IMR-90 (cell line): ENCODE data around the gene BAD. TPM values are rescaled to one million over a fixed set of nuclear protein-coding genes. Genes with fewer than 3 reads are reported as not detected.

Experiments used
- ATAC-seq: fragments of 200-7000 bp; cut with Tn5 transposase; 2 replicates; pipeline ENCODE4 v1.9.1; 2020; ENCODE audit warnings: low read depth, mild to moderate bottlenecking, moderate library complexity
- BruUV-seq: library from RNA; stranded (reverse); fragments of 400-500 nt; replicated peaks from 2 replicates; lab custom pipeline; 2021; lab: Mats Ljungman, UMichigan
- CTCF ChIA-PET: fragments of 300-600 bp; formaldehyde crosslinking; extraction: SDS; loops from one replicate; lab custom pipeline; 2021; ENCODE audit warnings: antibody characterized with exemption; lab: Yijun Ruan, JAX
- POLR2A ChIA-PET: fragments of 300-600 bp; sonication (Branson Sonifier 250); formaldehyde crosslinking; loops from one replicate; lab custom pipeline; 2022; ENCODE audit warnings: antibody characterized with exemption; ENCODE audit not compliant: unreplicated experiment; lab: Charles Lee
- DNase-seq: peaks from one replicate; pipeline ENCODE4 v3.0.0; 2013
- H2AFZ ChIP-seq: replicated peaks from 2 replicates; pipeline ENCODE3; 2013; ENCODE audit warnings: low read length, mild to moderate bottlenecking; ENCODE audit not compliant: poor library complexity
- H2AK5ac ChIP-seq: 2 replicates; pipeline ENCODE4 v1.6.1; 2013; ENCODE audit warnings: low read depth, low read length, inconsistent platforms
- H2AK9ac ChIP-seq: replicated peaks from 2 replicates; pipeline ENCODE3; 2013; ENCODE audit warnings: mild to moderate bottlenecking, low read depth, low read length, moderate library complexity; ENCODE audit not compliant: poor library complexity
- H2BK120ac ChIP-seq: 2 replicates; pipeline ENCODE4 v1.6.1; 2013; ENCODE audit warnings: low read depth, low read length, inconsistent platforms
- H2BK15ac ChIP-seq: 3 replicates; pipeline ENCODE4 v1.6.1; 2013; ENCODE audit warnings: low read depth, low read length, inconsistent platforms
- H2BK20ac ChIP-seq: 2 replicates; pipeline ENCODE4 v1.6.1; 2013; ENCODE audit warnings: low read depth, mild to moderate bottlenecking, inconsistent platforms, low read length, moderate library complexity
- H2BK5ac ChIP-seq: 2 replicates; pipeline ENCODE4 v1.6.1; 2013; ENCODE audit warnings: mild to moderate bottlenecking, low read depth, low read length, inconsistent platforms; ENCODE audit not compliant: poor library complexity, severe bottlenecking
- H3K14ac ChIP-seq: replicated peaks from 2 replicates; pipeline ENCODE4 v1.6.1; 2013; ENCODE audit warnings: low read depth, low read length, inconsistent platforms
- H3K18ac ChIP-seq: 2 replicates; pipeline ENCODE4 v1.6.1; 2013; ENCODE audit warnings: low read depth, low read length, control low read depth
- H3K23ac ChIP-seq: 2 replicates; pipeline ENCODE4 v1.6.1; 2013; ENCODE audit warnings: low read depth, low read length, inconsistent platforms
- H3K27ac ChIP-seq: 2 replicates; pipeline ENCODE4 v1.5.1; 2013; ENCODE audit warnings: mild to moderate bottlenecking, control low read depth, low read length; ENCODE audit not compliant: insufficient read depth
- H3K27me3 ChIP-seq: 2 replicates; pipeline ENCODE4 v1.6.1; 2013; ENCODE audit warnings: low read length; ENCODE audit not compliant: control insufficient read depth, insufficient read depth
- H3K36me3 ChIP-seq: 2 replicates; pipeline ENCODE4 v1.6.1; 2013; ENCODE audit warnings: low read length, mixed read lengths; ENCODE audit not compliant: control insufficient read depth, insufficient read depth
- H3K4ac ChIP-seq: 2 replicates; pipeline ENCODE4 v1.6.1; 2013; ENCODE audit warnings: low read depth, low read length, inconsistent platforms
- H3K4me1 ChIP-seq: 2 replicates; pipeline ENCODE4 v1.6.1; 2013; ENCODE audit warnings: low read length, mixed read lengths; ENCODE audit not compliant: control insufficient read depth, insufficient read depth
- H3K4me2 ChIP-seq: 2 replicates; pipeline ENCODE4 v1.6.1; 2013; ENCODE audit warnings: low read depth, mild to moderate bottlenecking, control low read depth, low read length, moderate library complexity
- H3K4me3 ChIP-seq: 2 replicates; pipeline ENCODE4 v1.5.1; 2013; ENCODE audit warnings: low read depth, mild to moderate bottlenecking, control low read depth, low read length, moderate library complexity; ENCODE audit not compliant: insufficient read depth
- H3K56ac ChIP-seq: 2 replicates; pipeline ENCODE4 v1.6.1; 2013; ENCODE audit warnings: low read length, inconsistent platforms; ENCODE audit not compliant: insufficient read depth; ENCODE audit errors: extremely low read depth
- H3K79me1 ChIP-seq, 2 experiments: 2 replicates each; pipeline ENCODE4 v1.6.1; 2013; ENCODE audit warnings: low read length in 2 of 2, inconsistent platforms in 1 of 2, low read depth in 1 of 2
- H3K9ac ChIP-seq: 2 replicates; pipeline ENCODE4 v1.6.1; 2013; ENCODE audit warnings: low read depth, low read length, control low read depth
- H3K9me1 ChIP-seq: 2 replicates; pipeline ENCODE4 v1.6.1; 2013; ENCODE audit warnings: low read length, inconsistent platforms; ENCODE audit not compliant: insufficient read depth
- H3K9me3 ChIP-seq: 2 replicates; pipeline ENCODE4 v1.6.1; 2013; ENCODE audit warnings: low read length; ENCODE audit not compliant: control insufficient read depth, insufficient read depth
- H4K20me1 ChIP-seq: 2 replicates; pipeline ENCODE4 v1.6.1; 2013; ENCODE audit warnings: low read length, inconsistent platforms; ENCODE audit not compliant: insufficient read depth
- H4K5ac ChIP-seq: 2 replicates; pipeline ENCODE4 v1.6.1; 2013; ENCODE audit warnings: mild to moderate bottlenecking, low read depth, low read length, control low read depth
- H4K8ac ChIP-seq, 2 experiments: 2 replicates each; pipeline ENCODE4 v1.6.1; 2013; ENCODE audit warnings: low read depth in 2 of 2, low read length in 2 of 2, control low read depth in 1 of 2, inconsistent platforms in 1 of 2
- H4K91ac ChIP-seq: 2 replicates; pipeline ENCODE4 v1.6.1; 2013; ENCODE audit warnings: low read depth, low read length, inconsistent platforms; ENCODE audit not compliant: insufficient read depth
- BHLHE40 ChIP-seq: fragments of 150-350 bp; IDR thresholded peaks from 2 replicates; pipeline ENCODE4 v1.6.1; 2016; ENCODE audit warnings: mild to moderate bottlenecking, low read depth, low read length
- CEBPB ChIP-seq: IDR thresholded peaks from 2 replicates; pipeline ENCODE4 v1.6.1; 2012; ENCODE audit warnings: low read depth, low read length, improper control_type of control experiment
- CHD1 ChIP-seq: IDR thresholded peaks from 2 replicates; pipeline ENCODE4 v1.6.1; 2012; ENCODE audit warnings: low read depth, low read length, improper control_type of control experiment
- ELK1 ChIP-seq: fragments of 150-350 bp; IDR thresholded peaks from 2 replicates; pipeline ENCODE4 v1.6.1; 2016; ENCODE audit warnings: low read depth, mild to moderate bottlenecking, low read length, moderate library complexity, borderline replicate concordance
- FOS ChIP-seq: fragments of 150-350 bp; IDR thresholded peaks from 2 replicates; pipeline ENCODE4 v1.6.1; 2016; ENCODE audit warnings: low read depth, low read length
- MAFK ChIP-seq: IDR thresholded peaks from 2 replicates; pipeline ENCODE4 v1.6.1; 2012; ENCODE audit warnings: low read depth, low read length, improper control_type of control experiment
- MAZ ChIP-seq: IDR thresholded peaks from 2 replicates; pipeline ENCODE4 v1.6.1; 2012; ENCODE audit warnings: low read depth, mild to moderate bottlenecking, low read length, improper control_type of control experiment, moderate library complexity, borderline replicate concordance
- MXI1 ChIP-seq: IDR thresholded peaks from 2 replicates; pipeline ENCODE4 v1.6.1; 2012; ENCODE audit warnings: low read depth, mild to moderate bottlenecking, low read length, moderate library complexity, borderline replicate concordance
- NFE2L2 ChIP-seq: fragments of 150-350 bp; IDR thresholded peaks from 2 replicates; pipeline ENCODE4 v1.6.1; 2016; ENCODE audit warnings: low read depth, mild to moderate bottlenecking, low read length
- POLR2A ChIP-seq: IDR thresholded peaks from 2 replicates; pipeline ENCODE4 v1.6.1; 2012; ENCODE audit warnings: mild to moderate bottlenecking, low read depth, low read length
- RAD21 ChIP-seq: IDR thresholded peaks from 2 replicates; pipeline ENCODE4 v1.6.1; 2012; ENCODE audit warnings: low read length, improper control_type of control experiment
- RCOR1 ChIP-seq: IDR thresholded peaks from 2 replicates; pipeline ENCODE4 v1.6.1; 2012; ENCODE audit warnings: mild to moderate bottlenecking, low read length, improper control_type of control experiment; ENCODE audit not compliant: insufficient replicate concordance
- SMC3 ChIP-seq: fragments of 150-350 bp; IDR thresholded peaks from 2 replicates; pipeline ENCODE4 v1.6.1; 2016; ENCODE audit warnings: low read depth, mild to moderate bottlenecking, antibody characterized with exemption, low read length, moderate library complexity
- USF2 ChIP-seq: fragments of 150-350 bp; IDR thresholded peaks from 2 replicates; pipeline ENCODE4 v1.6.1; 2017; ENCODE audit warnings: mild to moderate bottlenecking, antibody characterized with exemption, low read length, low read depth
- WGBS, 2 experiments: methylation state at CpG; one replicate each; pipeline versions ENCODE4 v1.1.5 to v1.1.7; 2013; ENCODE audit warnings: missing lambda C conversion rate in 2 of 2; ENCODE audit not compliant: insufficient read length in 1 of 2; ENCODE audit errors: extremely low coverage in 2 of 2; 5-methylcytosine and 5-hydroxymethylcytosine counted together
- dilution Hi-C: fragments of 300-500 bp; cut with HindIII; formaldehyde crosslinking; loops from one replicate; pipeline ENCODE4 v1.14.3; 2018; ENCODE audit warnings: low sequenced_read_pairs; ENCODE audit not compliant: unreplicated experiment
- in situ Hi-C: fragments of 300-500 bp; cut with MboI; formaldehyde crosslinking; loops from 3 replicates; pipeline ENCODE4 v1.14.3; 2019; ENCODE audit warnings: low sequenced_read_pairs, inconsistent platforms, mixed read lengths
- intact Hi-C: fragments of 100-400 bp; cut with micrococcal nuclease; formaldehyde crosslinking; loops from 2 replicates; pipeline ENCODE4 v1.10.0; 2022
- polyA plus RNA-seq, 3 experiments: library from polyadenylated mRNA; depleted of rRNA; stranded (reverse); fragments of >200 nt; gene quantifications; 2 replicates each; pipeline ENCODE4 v1.2.3, GENCODE V29; 2012; ENCODE audit warnings: low replicate concordance in 1 of 3
- total RNA-seq: library from RNA; depleted of rRNA; stranded (reverse); fragments of >200 nt; gene quantifications from 2 replicates; pipeline ENCODE4 v1.2.3, GENCODE V29; 2012
- TF ChIP-seq, protein P1 (sequence below): conservative IDR thresholded peaks from 2 replicates; pipeline ENCODE4 v1.5.1; 2012; ENCODE audit warnings: mild to moderate bottlenecking, low read depth, low read length, improper control_type of control experiment

Gene BAD
- total and polyA plus RNA-seq, 2 of the 4 experiments (the other 2 are of a cell fraction): 30.3 to 68.0 TPM

DNA sequence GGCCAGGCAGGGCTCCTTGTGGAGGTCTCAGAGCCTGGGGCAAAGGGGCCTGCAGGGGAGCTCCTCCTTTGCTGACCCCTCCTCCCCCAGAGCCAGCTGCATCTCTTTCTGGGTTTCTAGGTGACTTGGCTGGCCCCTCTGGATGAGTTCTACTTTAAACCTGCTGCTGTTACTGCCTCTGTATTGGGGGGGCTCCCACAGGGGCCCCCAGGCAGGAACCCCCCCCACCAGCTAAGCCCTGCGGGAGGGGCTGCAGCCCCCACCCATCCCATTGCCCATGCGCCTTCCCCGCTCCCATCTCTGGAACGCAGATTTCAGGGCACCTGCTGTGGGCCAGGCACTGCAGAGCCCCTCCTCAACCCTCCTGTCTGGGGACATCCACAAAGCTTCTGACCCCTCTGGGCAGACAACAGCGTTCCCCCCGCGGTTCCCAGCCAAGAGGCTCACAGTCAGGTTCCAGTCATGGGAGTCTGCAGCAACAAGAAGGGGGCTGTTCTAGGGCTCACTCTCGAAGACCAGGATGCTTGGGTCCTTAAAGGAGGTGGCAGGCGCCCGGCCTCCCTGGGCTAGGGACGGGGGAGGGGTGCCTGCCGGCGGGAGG lies 34.0 kb downstream of the BAD start:
- in situ Hi-C loops (no loop called here), intact Hi-C loops (loop anchor here (1.0 kb wide), 1 partner anchor 51 kb away; no protein-coding TSS in a partner anchor), dilution Hi-C loops (no loop called here)
- Histone ChIP-seq H3K4ac (peak overlapping the region; percentile 48; the same call in 1 of the 2 replicates), H4K5ac (no peak overlapping the region), H3K18ac (no peak overlapping the region), H2BK15ac (no peak overlapping the region), H3K9me1 (no peaks in the 10 kb centered on the region), H2AK9ac (peak overlapping the region; percentile 60), H2AFZ (peak overlapping the region; percentile 99), H3K14ac (0 out of 2 replicates have a peak overlapping the region, but pooled peaks have one; percentile 29), H3K79me1 (peaks cover 8 to 47% of the 10 kb centered on the region in 2 experiments), H2AK5ac (0 out of 2 replicates have a peak overlapping the region, but pooled peaks have one; percentile 31), H4K91ac (peak overlapping the region; percentile 34; the same call in 1 of the 2 replicates), H4K8ac (peak overlapping the region; percentile 23 to 36; a peak in 2 of 4 replicates), H3K4me3 (peak overlapping the region; percentile 98), H2BK120ac (peak overlapping the region; percentile 30; the same call in 1 of the 2 replicates), H4K20me1 (peaks cover 10% of the 10 kb centered on the region), H3K56ac (no peak overlapping the region), H3K9ac (no peak overlapping the region), H3K27me3 (no peaks in the 10 kb centered on the region), H2BK20ac (no peak overlapping the region), H3K4me2 (peak overlapping the region; percentile 98), H3K4me1 (peaks cover 10% of the 10 kb centered on the region), H3K23ac (peak overlapping the region; percentile 48; the same call in 1 of the 2 replicates), H3K36me3 (peaks cover 9% of the 10 kb centered on the region), H2BK5ac (no peak overlapping the region), H3K9me3 (no peaks in the 10 kb centered on the region), H3K27ac (no peak overlapping the region)
- ATAC-seq (no peak; the same call in 1 of the 2 replicates), DNase-seq (no peak)
- CTCF ChIA-PET: interaction anchor here (0.6 to 1.7 kb wide), 2 partner anchors 51 to 69 kb away, joined by 3 read pairs; no protein-coding TSS in a partner anchor
- no TSS peak for BruUV-seq
- POLR2A ChIA-PET: no interaction called here
- 0% methylated on average over 4 of the region's 13 CpGs; no CpG with 5 or more reads in 1 of the 2 experiments for WGBS, 2 experiments
- TF ChIP-seq ELK1: no peak
- no peak for TF ChIP-seq USF2
- TF ChIP-seq CEBPB: no peak
- TF ChIP-seq RAD21: no peak
- TF ChIP-seq CHD1: no peak
- no peak for TF ChIP-seq MXI1
- TF ChIP-seq POLR2A: no peak
- TF ChIP-seq SMC3: no peak
- no peak for TF ChIP-seq BHLHE40
- TF ChIP-seq FOS: no peak
- no peak for TF ChIP-seq MAZ
- TF ChIP-seq, protein P1, sequence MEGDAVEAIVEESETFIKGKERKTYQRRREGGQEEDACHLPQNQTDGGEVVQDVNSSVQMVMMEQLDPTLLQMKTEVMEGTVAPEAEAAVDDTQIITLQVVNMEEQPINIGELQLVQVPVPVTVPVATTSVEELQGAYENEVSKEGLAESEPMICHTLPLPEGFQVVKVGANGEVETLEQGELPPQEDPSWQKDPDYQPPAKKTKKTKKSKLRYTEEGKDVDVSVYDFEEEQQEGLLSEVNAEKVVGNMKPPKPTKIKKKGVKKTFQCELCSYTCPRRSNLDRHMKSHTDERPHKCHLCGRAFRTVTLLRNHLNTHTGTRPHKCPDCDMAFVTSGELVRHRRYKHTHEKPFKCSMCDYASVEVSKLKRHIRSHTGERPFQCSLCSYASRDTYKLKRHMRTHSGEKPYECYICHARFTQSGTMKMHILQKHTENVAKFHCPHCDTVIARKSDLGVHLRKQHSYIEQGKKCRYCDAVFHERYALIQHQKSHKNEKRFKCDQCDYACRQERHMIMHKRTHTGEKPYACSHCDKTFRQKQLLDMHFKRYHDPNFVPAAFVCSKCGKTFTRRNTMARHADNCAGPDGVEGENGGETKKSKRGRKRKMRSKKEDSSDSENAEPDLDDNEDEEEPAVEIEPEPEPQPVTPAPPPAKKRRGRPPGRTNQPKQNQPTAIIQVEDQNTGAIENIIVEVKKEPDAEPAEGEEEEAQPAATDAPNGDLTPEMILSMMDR: no peak
- no peak for TF ChIP-seq NFE2L2
- TF ChIP-seq MAFK: no peak
- TF ChIP-seq RCOR1: no peak
